Endothelial cell of umbilical vein (primary cell): Measurements from ENCODE around the gene GJB3. TPM values are rescaled to one million over a fixed set of nuclear protein-coding genes. Genes with fewer than 3 reads are reported as not detected.

Source experiments
- BruUV-seq: library from RNA; stranded (reverse); fragments of 400-500 nt; replicated peaks from 2 replicates; lab custom pipeline; 2021; lab: Mats Ljungman, UMichigan
- CTCF ChIA-PET: fragments of 300-600, 350-600 bp; sonication (Branson Sonifier 250); formaldehyde crosslinking; loops from one replicate; lab custom pipeline; 2021; ENCODE audit warnings: antibody characterized with exemption, inconsistent platforms; lab: Charles Lee
- POLR2A ChIA-PET: fragments of 300-600, 350-600 bp; sonication (Branson Sonifier 250); formaldehyde crosslinking; loops from one replicate; lab custom pipeline; 2021; ENCODE audit warnings: antibody characterized with exemption, inconsistent platforms; lab: Charles Lee
- DNase-seq: peaks from one replicate; pipeline ENCODE4 v3.0.0-alpha.2; 2011; ENCODE audit warnings: low read depth, low spot score
- FAIRE-seq: peaks from 2 replicates; lab custom pipeline; 2011; peaks lifted over from hg19 to GRCh38; lab: Jason Lieb, UNC
- H2AFZ ChIP-seq: 2 replicates; pipeline ENCODE4 v1.6.0; 2012; ENCODE audit warnings: low read depth, low read length, control low read depth, inconsistent platforms
- H3K27ac ChIP-seq: 2 replicates; pipeline ENCODE4 v1.5.1; 2011; ENCODE audit warnings: low read depth, mild to moderate bottlenecking, control low read depth, low read length, moderate library complexity; ENCODE audit not compliant: insufficient read depth
- H3K27me3 ChIP-seq, 2 experiments: 2 replicates each; pipeline versions ENCODE4 v1.6.0 to v1.6.1; 2011; ENCODE audit warnings: low read length in 2 of 2, mixed read lengths in 1 of 2; ENCODE audit not compliant: control insufficient read depth in 2 of 2, insufficient read depth in 2 of 2
- H3K36me3 ChIP-seq, 2 experiments: 2 replicates in 1 of 2; 3 replicates in 1 of 2; pipeline ENCODE4 v1.5.1; 2011; ENCODE audit warnings: low read length in 2 of 2, mild to moderate bottlenecking in 1 of 2, moderate library complexity in 1 of 2; ENCODE audit not compliant: control insufficient read depth in 2 of 2, insufficient read depth in 2 of 2; ENCODE audit errors: extremely low read depth in 1 of 2
- H3K4me1 ChIP-seq: 3 replicates; pipeline ENCODE4 v1.5.1; 2011; ENCODE audit warnings: mild to moderate bottlenecking, low read length; ENCODE audit not compliant: control insufficient read depth, insufficient read depth; ENCODE audit errors: extremely low read depth
- H3K4me2 ChIP-seq: 2 replicates; pipeline ENCODE4 v1.6.1; 2011; ENCODE audit warnings: low read length, control low read depth, mixed read lengths; ENCODE audit not compliant: insufficient read depth
- H3K4me3 ChIP-seq, 3 experiments: fragments of 200-600 bp in 1 of 3; sonication (generic), shearing (Covaris generic) in 1 of 3; replicated peaks in 1 of 3; 2 replicates each; pipeline ENCODE4 v1.5.1; 2011 to 2016; ENCODE audit warnings: control low read depth in 3 of 3, low read length in 3 of 3, mild to moderate bottlenecking in 2 of 3, inconsistent platforms in 1 of 3, low read depth in 1 of 3, moderate library complexity in 1 of 3; ENCODE audit not compliant: insufficient read depth in 1 of 3
- H3K79me2 ChIP-seq: 2 replicates; pipeline ENCODE4 v1.6.0; 2012; ENCODE audit warnings: low read length, inconsistent platforms; ENCODE audit not compliant: control insufficient read depth, insufficient read depth
- H3K9ac ChIP-seq: replicated peaks from 2 replicates; pipeline ENCODE3; 2011; ENCODE audit warnings: low read length, control low read depth; ENCODE audit not compliant: insufficient read depth; ENCODE audit errors: extremely low read depth
- H3K9me1 ChIP-seq: replicated peaks from 3 replicates; pipeline ENCODE4 v1.6.0; 2011; ENCODE audit warnings: mild to moderate bottlenecking, low read length; ENCODE audit not compliant: control insufficient read depth, insufficient read depth; ENCODE audit errors: extremely low read depth
- H3K9me3 ChIP-seq: replicated peaks from 2 replicates; pipeline ENCODE4 v1.5.1; 2012; ENCODE audit warnings: low read length, inconsistent platforms; ENCODE audit not compliant: control insufficient read depth, insufficient read depth
- H4K20me1 ChIP-seq: replicated peaks from 2 replicates; pipeline ENCODE3; 2011; ENCODE audit warnings: mild to moderate bottlenecking, low read length; ENCODE audit not compliant: control insufficient read depth, insufficient read depth; ENCODE audit errors: extremely low read depth
- CTCF ChIP-seq, 2 donors: IDR thresholded peaks; 1 replicate in 1 of 2; 2 replicates in 1 of 2; pipeline ENCODE4 v1.5.1; 2011; ENCODE audit warnings: low read length in 2 of 2, mild to moderate bottlenecking in 2 of 2, moderate library complexity in 2 of 2, control low read depth in 1 of 2, inconsistent platforms in 1 of 2, low read depth in 1 of 2; ENCODE audit not compliant: insufficient read depth in 1 of 2; ENCODE audit errors: extremely low read depth in 1 of 2
- EZH2 ChIP-seq: IDR thresholded peaks from 2 replicates; pipeline ENCODE4 v1.6.1; 2012; ENCODE audit warnings: borderline replicate concordance, low read depth, mild to moderate bottlenecking, moderate library complexity, low read length, inconsistent platforms; ENCODE audit not compliant: severe bottlenecking
- GATA2 ChIP-seq: IDR thresholded peaks from 2 replicates; pipeline ENCODE4 v1.7.0; 2011; ENCODE audit warnings: low read depth, mild to moderate bottlenecking, moderate library complexity, mixed read lengths, low read length; ENCODE audit not compliant: insufficient read length, insufficient read depth
- JUN ChIP-seq: IDR thresholded peaks from 2 replicates; pipeline ENCODE4 v1.6.1; 2011; ENCODE audit warnings: borderline replicate concordance, low read depth; ENCODE audit not compliant: insufficient read length, insufficient read depth
- POLR2A ChIP-seq: IDR thresholded peaks from 2 replicates; pipeline ENCODE4 v1.6.1; 2012; ENCODE audit warnings: low read depth, mild to moderate bottlenecking, control low read depth, low read length
- dilution Hi-C: fragments of 300-500 bp; cut with MboI; formaldehyde crosslinking; loops from one replicate; pipeline ENCODE4 v1.15.0; 2019; ENCODE audit warnings: low sequenced_read_pairs; ENCODE audit not compliant: extremely low pct_ligation_motif_present
- intact Hi-C: fragments of 100-400 bp; cut with micrococcal nuclease; formaldehyde crosslinking; loops from one replicate; pipeline ENCODE4 v1.10.0; 2022
- polyA plus RNA-seq, 4 experiments: library from polyadenylated mRNA; depleted of rRNA in 3 of 4; stranded (reverse) in 3 of 4; unstranded in 1 of 4; fragments of >200 nt; gene quantifications; 2 replicates each; pipeline versions ENCODE4 v1.2.1 to v1.2.3, GENCODE V29; 2011 to 2012; ENCODE audit warnings: missing spikeins in 1 of 4
- total RNA-seq: library from RNA; stranded (reverse); gene quantifications from 2 replicates; pipeline ENCODE4 v1.2.3, GENCODE V29; 2021
- TF ChIP-seq, protein P1 (sequence below): IDR thresholded peaks from 2 replicates; pipeline ENCODE4 v1.6.1; 2011; ENCODE audit not compliant: insufficient read depth, insufficient read length

The GJB3 gene
- total and polyA plus RNA-seq, 2 donors (not counting 3 experiments of a cell fraction or from before 2014, with no cell fraction given): not detected

DNA sequence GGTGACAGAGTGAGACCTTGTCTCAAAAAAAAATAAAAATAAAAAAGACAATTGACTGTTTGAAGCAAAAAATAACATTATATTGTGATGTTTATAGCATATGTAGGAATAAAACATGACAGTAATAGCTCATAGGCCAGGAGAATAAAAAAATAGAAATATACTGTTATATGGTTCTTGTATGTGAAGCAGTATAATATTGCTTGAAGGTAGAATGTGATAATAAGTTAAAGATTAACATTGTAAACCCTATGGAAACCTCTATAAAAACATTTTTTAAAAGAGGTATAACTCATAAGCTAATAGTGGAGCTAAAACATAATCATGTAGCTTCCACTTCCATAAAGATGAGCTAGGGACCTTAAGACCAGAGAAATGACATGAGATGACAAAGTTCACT is 35.3 kb downstream of the GJB3 start:
- BruUV-seq: no TSS peak
- no peak overlapping the region for H2AFZ ChIP-seq
- H3K27me3 ChIP-seq: no peaks in the 10 kb centered on the region
- ChIA-PET CTCF (interaction anchor here (1.3 to 1.7 kb wide), 3 partner anchors 15 to 36 kb away, joined by 3 to 5 read pairs (median 3); no protein-coding TSS in a partner anchor), POLR2A (no interaction called here)
- no peak overlapping the region for H3K4me2 ChIP-seq
- H3K9me1 ChIP-seq: peaks cover 2% of the 10 kb centered on the region
- no peak overlapping the region for H3K4me3 ChIP-seq
- H3K36me3 ChIP-seq: no peaks in the 10 kb centered on the region
- dilution Hi-C loops: no loop called here
- H3K27ac ChIP-seq: no peak overlapping the region
- no peaks in the 10 kb centered on the region for H3K79me2 ChIP-seq
- TF ChIP-seq GATA2 (no peak), CTCF (IDR thresholded peaks at IDR 0.05; ENCODE audit: extremely low read depth in 1 of 2, insufficient read depth in 1 of 2, low read depth in 1 of 2, low read length in 2 of 2) (no peak), EZH2 (no peak), POLR2A (no peak), JUN (no peak)
- TF ChIP-seq, protein P1, sequence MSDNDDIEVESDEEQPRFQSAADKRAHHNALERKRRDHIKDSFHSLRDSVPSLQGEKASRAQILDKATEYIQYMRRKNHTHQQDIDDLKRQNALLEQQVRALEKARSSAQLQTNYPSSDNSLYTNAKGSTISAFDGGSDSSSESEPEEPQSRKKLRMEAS: no peak
- H4K20me1 ChIP-seq: no peaks in the 10 kb centered on the region
- intact Hi-C loops: no loop called here
- H3K4me1 ChIP-seq: no peaks in the 10 kb centered on the region
- DNase-seq (no peak), FAIRE-seq (no peak)
- no peak overlapping the region for H3K9ac ChIP-seq
- H3K9me3 ChIP-seq: no peaks in the 10 kb centered on the region
